HG03066 (cell line): ENCODE measurements around the gene KCNG2.

Experiments
- ATAC-seq: cut with Tn5 transposase; IDR thresholded peaks from one replicate; pipeline ENCODE4 v1.9.1; 2021; ENCODE audit warnings: low read depth; ENCODE audit not compliant: unreplicated experiment

Gene KCNG2

DNA sequence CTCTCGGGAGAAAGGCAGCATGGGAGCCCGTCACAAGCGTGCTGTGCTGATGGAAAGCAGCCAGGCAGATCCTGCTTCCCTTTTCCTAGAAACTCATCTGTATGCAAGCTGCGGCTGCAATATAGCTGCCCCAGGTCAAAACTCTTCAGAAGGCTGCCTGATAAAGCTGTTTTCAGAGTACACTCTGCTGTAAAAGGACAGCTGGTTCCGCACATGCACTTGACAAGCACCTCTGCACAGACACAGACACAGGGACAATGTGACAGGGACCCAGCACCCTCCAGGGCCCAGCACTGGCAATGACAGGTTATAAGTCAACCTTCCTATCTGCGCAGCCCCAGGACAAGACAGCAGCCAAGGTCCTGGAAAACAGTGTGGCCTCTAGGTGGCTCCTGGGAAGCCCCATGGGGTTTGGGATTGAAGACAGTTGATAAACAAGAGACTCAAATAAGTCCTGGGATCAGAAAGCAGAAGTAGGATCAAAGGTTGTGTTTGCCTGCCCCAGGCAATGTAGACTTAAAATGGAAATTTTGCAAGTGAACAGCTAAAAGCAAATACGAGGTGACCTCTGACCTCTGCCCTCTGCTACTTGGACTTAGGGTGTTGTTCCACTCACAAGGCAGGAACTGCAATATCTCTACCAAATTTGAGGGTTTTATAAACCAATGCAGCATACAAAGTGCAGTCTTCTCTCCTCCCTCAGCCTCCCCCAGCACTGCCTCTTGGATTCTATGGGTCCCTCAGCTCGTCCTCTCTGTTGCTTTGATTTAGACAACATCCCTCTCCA, 136.8 kb downstream of the KCNG2 start:
- no peak for ATAC-seq

GRCh38 chr18:79935098-79935480, 137.4 kb downstream of the KCNG2 start:
- no peak for ATAC-seq

- no peak for ATAC-seq
Observed at GRCh38 chr18:79935499-79935898, 137.8 kb downstream of the KCNG2 start.

DNA sequence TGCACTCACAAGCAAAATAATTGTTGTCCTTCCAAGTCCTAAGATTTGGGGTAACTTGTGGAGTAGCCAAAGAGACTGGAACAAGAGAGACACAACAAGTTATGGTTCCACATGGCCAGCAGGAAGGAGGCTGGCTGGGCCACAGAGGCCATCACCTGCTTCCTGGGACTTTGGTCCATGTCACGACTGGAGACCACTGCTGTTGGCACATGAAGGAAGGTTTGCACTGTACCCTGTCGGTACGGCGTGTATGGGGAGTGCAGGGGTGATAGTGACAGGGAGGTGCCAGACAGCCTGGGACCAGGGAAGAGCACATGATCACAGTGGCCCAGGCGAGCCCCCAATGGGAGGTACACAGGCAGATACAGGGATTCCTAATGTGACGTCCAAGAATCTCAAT, 138.2 kb downstream of the KCNG2 start:
- ATAC-seq = no peak

- no peak for ATAC-seq
Observed at GRCh38 chr18:79936641-79937040, 138.9 kb downstream of the KCNG2 start.

DNA sequence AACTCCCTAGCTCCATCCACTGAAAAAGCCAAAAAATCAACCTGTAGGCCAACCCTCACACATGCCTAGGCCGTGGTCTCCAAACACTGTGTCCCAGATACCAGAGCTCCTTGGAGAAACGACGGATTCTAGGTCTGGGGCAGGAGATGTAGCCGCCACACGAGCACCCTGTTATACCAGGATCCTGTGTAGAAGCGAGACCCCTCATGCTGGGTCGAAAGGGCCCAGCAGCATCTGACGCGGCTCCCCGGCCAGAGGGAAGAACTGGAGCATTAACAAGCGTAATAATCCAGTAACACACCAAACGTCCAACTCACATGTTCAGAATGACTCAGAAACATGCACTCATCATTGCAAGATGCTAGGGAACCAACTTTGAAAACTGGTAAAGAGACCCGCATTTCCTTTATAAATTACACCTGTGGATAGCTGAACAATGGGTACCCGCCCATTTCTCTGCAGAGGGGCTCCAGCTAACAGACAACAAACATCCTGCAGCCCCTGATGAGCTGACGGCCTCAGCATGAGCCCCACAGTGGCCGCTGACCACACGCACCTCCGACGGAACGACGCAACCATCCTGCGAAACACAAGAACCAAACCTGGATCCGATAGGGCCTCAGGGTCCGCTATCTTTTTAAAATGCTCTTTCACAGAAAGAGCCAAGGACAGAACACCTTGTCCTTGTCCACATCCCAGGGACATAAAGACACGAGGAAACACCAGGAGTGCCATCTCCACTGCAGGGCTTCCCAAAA, 139.5 kb downstream of the KCNG2 start:
- ATAC-seq = no peak

DNA sequence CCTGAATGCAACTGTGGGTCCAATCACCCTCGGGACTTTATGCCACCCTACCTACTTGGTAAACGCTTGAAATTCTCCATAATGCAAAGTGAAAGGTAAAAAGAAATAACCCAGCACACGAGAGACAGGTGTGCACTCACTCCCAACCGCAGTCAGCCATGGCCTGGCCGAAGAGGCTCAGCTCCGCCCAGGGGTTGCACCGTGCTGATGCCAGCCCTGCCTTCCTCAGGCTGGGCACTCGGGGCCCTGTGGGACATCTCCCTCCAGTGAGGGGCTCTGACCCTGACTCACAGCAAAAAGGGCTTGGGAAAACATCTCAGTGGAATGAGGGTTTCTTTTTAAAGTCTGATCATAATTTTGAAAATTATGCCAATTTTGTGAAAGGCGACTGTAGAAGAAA, 140.5 kb downstream of the KCNG2 start:
- no peak for ATAC-seq

DNA sequence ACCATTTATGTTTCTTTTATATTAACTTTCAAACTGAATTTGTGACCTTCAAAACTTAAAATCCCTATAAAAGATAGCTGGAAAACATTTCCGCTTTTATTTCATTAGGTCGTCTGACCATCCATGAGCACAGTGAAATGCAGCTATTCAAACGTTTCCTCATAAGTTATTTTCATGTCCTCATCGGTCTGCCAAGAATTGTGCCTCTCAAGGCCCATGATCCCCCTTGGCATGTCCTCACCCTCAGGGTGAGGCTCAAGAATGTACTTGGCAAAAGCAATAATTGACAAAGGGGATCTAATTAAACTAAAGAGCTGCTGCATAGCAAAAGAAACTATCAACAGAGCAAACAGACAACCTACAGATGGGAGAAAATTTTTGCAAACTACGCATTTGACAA, 141.4 kb downstream of the KCNG2 start:
- no peak for ATAC-seq

DNA sequence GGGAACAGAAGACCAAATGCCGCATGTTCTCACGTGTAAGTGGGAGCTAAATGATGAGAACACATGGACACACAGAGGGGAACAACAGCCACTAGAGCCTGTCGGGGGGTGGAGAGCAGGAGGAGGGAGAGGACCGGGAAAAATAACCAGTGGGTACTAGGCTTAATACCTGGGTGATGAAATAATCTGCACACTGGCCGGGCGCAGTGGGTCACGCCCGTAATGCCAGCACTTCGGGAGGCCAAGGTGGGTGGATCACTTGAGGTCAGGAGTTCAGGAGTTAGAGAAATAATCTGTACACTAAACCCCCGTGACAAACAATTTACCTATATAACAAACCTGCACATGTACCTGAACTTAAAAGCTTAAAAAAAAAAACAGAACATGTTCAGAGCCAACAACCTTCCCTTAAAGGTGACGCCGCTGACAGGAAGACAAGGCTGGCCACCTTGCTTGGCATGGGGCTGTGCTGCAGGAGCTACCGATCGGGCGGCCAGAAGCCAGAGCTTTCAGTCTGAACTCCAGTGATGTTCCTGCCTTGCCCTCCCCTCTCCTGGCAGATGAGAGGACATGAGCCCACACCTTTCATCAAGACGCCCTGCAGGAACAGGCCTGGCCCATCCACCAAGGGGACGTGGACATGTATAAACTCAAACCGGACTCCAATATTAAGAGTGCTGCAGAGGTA, 142.5 kb downstream of the KCNG2 start:
- no peak for ATAC-seq

- ATAC-seq = no peak
Observed at GRCh38 chr18:79940814-79941472, 143.2 kb downstream of the KCNG2 start.

DNA sequence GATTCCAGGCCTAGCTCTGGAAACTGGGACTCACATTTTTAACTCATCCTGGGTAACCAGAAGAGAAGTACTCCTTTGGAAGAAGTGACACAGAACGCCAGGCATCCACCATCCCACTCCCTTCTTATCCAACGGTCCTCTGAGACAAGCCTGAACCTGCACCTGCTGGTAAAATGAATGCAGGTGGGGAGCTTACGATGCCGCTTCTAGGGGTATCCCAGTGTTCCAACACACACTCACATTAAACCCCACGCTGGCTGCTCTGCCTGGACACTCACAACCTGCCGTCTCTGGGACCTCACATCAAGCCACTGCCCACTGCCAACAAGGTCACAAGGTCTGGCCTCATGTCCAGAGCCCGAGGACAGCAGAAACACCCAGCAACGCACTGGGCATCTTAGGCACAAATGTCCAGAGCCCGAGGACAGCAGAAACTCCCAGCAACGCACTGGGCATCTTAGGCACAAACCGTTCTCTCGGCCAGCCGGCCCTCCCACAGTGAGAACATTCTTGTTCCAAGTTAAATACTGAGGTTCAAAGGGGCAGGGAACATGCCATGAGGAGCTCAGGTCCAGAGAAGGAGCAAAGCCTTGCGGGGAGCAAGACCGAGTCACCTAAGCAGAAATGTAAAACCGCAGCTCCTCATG, 143.9 kb downstream of the KCNG2 start:
- no peak for ATAC-seq

GRCh38 chr18:79942211-79942610, 144.5 kb downstream of the KCNG2 start:
- ATAC-seq = no peak

- no peak for ATAC-seq
Observed at GRCh38 chr18:79942786-79943607, 145.3 kb downstream of the KCNG2 start.

DNA sequence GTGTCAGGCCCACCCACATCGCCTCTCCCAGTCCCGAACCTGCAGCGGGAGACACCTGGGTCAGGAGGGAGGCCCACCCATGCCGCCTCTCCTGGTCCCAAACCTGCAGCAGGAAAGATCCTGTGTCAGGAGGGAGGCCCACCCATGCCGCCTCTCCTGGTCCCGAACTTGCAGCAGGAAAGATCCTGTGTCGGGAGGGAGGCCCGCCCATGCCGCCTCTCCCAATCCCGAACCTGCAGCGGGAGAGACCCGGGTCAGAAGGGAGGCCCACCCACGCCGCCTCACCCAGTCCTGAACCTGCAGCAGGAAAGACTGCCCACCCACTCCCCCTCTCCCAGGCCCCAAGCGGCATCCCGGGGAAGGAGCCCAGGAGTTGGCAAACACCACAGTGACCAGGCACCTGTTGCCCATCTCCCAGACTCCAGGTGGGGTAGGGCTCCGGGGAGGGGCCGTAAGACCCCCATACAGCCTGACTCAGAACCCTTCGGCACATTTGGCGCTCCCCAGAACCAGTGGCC, 145.9 kb downstream of the KCNG2 start:
- ATAC-seq = no peak

- no peak for ATAC-seq
Observed at GRCh38 chr18:79944126-79944731, 146.5 kb downstream of the KCNG2 start.

DNA sequence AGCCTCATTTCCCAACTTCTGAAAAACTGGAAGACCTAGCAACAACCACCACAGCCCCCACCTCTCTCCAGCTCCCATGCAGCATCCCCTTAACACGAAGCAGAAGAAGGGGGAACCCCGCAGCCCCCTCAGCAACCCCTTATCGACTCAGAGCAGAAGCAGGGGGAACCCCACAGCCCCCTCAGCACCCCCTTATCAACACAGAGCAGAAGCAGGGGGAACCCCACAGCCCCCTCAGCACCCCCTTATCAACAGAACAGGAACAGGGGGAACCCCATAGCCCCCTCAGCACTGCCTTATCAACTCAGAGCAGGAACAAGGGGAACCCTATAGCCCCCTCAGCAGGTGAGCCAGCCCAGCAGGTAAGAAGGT, 147.0 kb downstream of the KCNG2 start:
- no peak for ATAC-seq

DNA sequence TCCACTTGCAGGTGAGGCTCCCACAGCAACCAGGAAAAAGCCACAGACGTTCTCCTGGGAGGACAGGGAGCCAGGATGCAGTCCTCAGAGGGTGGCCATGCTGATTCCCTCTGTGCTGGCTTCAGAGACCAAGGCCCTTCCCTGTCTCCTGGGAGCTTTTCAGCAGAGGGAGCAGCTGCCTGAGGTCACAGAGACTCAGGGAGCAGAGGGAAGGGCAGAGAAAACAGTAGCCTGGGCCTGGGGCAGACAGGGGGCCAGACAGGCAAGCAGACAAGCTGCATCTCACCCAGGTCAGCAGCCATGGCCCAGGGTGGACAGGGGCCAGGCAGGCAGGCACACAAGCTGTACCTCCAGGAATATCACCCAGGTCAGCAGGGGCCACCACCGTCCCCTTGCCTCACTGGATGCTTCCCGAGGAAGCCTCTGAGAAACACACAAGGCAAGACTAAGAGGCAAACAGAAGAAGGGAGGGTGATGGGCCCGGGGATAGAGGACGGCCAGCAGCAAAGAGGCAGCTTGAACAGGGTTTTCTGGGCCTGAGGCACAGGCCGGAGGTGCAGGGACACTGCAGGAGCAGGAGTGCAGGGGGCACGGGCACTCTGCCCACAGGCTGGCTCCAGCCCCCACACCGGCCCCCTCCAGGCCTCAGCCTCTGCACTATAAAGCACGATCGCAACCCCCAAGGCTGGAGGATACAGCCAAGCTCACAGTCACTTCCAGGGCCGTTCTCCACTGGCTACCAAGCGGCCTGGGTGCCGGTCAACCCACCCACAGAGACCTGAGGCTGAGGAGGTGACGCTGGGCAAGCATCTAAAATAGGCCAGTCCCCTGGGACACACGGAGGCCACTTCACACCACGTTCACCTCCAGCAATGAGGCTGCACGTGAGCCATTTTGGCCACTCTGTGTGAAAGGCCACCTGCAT, 147.6 kb downstream of the KCNG2 start:
- no peak for ATAC-seq
